ENCODE data around the gene PGF.
"Not testable (repeated sequence)": the region's sequence is repeated elsewhere in the genome, so short reads cannot be mapped to it uniquely, and the experiment has no call there.

PGF gene

DNA sequence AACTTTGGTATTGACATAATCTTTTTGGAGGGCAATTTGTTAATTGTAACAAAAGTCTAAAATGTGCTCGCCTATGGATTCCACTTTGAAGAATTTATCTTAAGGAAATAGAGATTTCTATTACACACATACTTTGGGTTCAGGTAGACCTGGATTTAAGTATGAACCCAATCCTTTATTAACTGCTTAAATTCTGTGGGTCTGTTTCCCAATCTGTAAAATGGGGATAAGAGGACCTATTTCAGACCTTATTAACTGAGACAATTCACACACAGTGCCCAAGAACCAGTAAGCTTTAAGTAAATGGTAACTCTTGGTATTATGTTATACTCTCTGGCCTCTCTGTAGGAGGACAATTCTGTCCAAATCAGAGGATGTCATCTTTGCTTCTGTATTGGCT, 46.5 kb upstream of the PGF start:
- peak overlapping the region; percentile 55 for H3K27ac ChIP-seq (ENCODE audit: extremely low read depth, low read depth, low read length)
- H3K36me3 ChIP-seq (ENCODE audit: control insufficient read depth in 2 of 2, insufficient read depth in 1 of 2, low read length in 2 of 2): peaks cover 21 to 31% of the 10 kb centered on the region in 2 experiments
- H3K4me3 ChIP-seq (ENCODE audit: low read depth, low read length): peak overlapping the region; percentile 83; the same call in 1 of the 2 replicates
- H3K9me3 ChIP-seq (ENCODE audit: control insufficient read depth, insufficient read depth, low read depth, low read length): no peaks in the 10 kb centered on the region
- POLR2A ChIA-PET: interaction anchor here (0.9 kb wide), 1 partner anchor 102 kb away, joined by 5 read pairs; no protein-coding TSS in a partner anchor
- CTCF ChIA-PET: interaction anchor here (0.6 to 2.7 kb wide), 2 partner anchors 55 to 56 kb away, joined by 3 to 10 read pairs; no protein-coding TSS in a partner anchor
- no peak for TF ChIP-seq KLF7 (tag by site-specific recombination; IDR thresholded peaks at IDR 0.05; ENCODE audit: borderline replicate concordance)
- TF ChIP-seq HOXD13 (CRISPR knock-in tag; IDR thresholded peaks at IDR 0.05; ENCODE audit: borderline replicate concordance): no peak
- TF ChIP-seq RBAK (tag by site-specific recombination; IDR thresholded peaks at IDR 0.05): no peak
- no peak for TF ChIP-seq SETDB1 (IDR thresholded peaks at IDR 0.05; ENCODE audit: insufficient read length, low read length)
- TF ChIP-seq ZNF248 (tag by site-specific recombination; IDR thresholded peaks at IDR 0.05): no peak
- no peak for TF ChIP-seq ZNF146 (tag by site-specific recombination; IDR thresholded peaks at IDR 0.05)
- TF ChIP-seq ZSCAN16 (tag by site-specific recombination; IDR thresholded peaks at IDR 0.05): no peak
- no peak for TF ChIP-seq ZNF175 (tag by site-specific recombination; IDR thresholded peaks at IDR 0.05)
- no peak for TF ChIP-seq ZNF311 (tag by site-specific recombination; IDR thresholded peaks at IDR 0.05; ENCODE audit: borderline replicate concordance)
- TF ChIP-seq PATZ1 (tag by site-specific recombination; IDR thresholded peaks at IDR 0.05): no peak
- no peak for TF ChIP-seq ZNF837 (tag by site-specific recombination; IDR thresholded peaks at IDR 0.05)
- no peak for TF ChIP-seq OVOL3 (tag by site-specific recombination; IDR thresholded peaks at IDR 0.05)
- no peak for TF ChIP-seq ZNF530 (tag by site-specific recombination; IDR thresholded peaks at IDR 0.05; ENCODE audit: low read depth)
- no peak for TF ChIP-seq ZNF658 (tag by site-specific recombination; IDR thresholded peaks at IDR 0.05)
- no peak for TF ChIP-seq ZNF174 (tag by site-specific recombination; IDR thresholded peaks at IDR 0.05)
- H3K4me1 ChIP-seq (ENCODE audit: control insufficient read depth, insufficient read depth, low read length): no peaks in the 10 kb centered on the region

GRCh38 chr14:75001261-75001660, 45.9 kb upstream of the PGF start:
- CTCF ChIA-PET: no interaction called here
- H3K4me1 ChIP-seq (ENCODE audit: control insufficient read depth, insufficient read depth, low read length): no peaks in the 10 kb centered on the region
- H3K4me3 ChIP-seq (ENCODE audit: low read depth, low read length): no peak overlapping the region
- H3K27ac ChIP-seq (ENCODE audit: extremely low read depth, low read depth, low read length): no peak overlapping the region
- TF ChIP-seq EGR2 (tag by site-specific recombination; IDR thresholded peaks at IDR 0.05; ENCODE audit: low read depth) (no peak), SETDB1 (IDR thresholded peaks at IDR 0.05; ENCODE audit: insufficient read length, low read length) (peak; percentile 75), GLI2 (tag by site-specific recombination; IDR thresholded peaks at IDR 0.05; ENCODE audit: borderline replicate concordance, low read depth) (no peak), ZNF426 (tag by site-specific recombination; IDR thresholded peaks at IDR 0.05) (no peak), ZNF776 (tag by site-specific recombination; IDR thresholded peaks at IDR 0.05; ENCODE audit: borderline replicate concordance) (no peak)
- POLR2A ChIA-PET: no interaction called here
- H3K9me3 ChIP-seq (ENCODE audit: control insufficient read depth, insufficient read depth, low read depth, low read length): no peaks in the 10 kb centered on the region
- H3K36me3 ChIP-seq (ENCODE audit: control insufficient read depth in 2 of 2, insufficient read depth in 1 of 2, low read length in 2 of 2): peaks cover 17 to 24% of the 10 kb centered on the region in 2 experiments

DNA sequence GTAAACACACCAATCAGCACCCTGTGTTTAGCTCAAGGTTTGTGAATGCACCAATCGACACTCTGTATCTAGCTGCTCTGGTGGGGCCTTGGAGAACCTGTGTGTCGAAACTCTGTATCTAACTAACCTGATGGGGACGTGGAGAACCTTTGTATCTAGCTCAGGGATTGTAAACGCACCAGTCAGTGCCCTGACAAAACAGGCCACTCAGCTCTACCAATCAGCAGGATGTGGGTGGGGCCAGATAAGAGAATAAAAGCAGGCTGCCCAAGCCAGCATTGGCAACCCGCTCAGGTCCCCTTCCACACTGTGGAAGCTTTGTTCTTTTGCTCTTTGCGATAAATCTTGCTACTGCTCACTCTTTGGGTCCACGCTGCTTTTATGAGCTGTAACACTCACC, 40.4 kb upstream of the PGF start:
- POLR2A ChIA-PET; H3K9me3 ChIP-seq (ENCODE audit: control insufficient read depth, insufficient read depth, low read depth, low read length); CTCF ChIA-PET; H3K27ac ChIP-seq (ENCODE audit: extremely low read depth, low read depth, low read length); H3K4me1 ChIP-seq (ENCODE audit: control insufficient read depth, insufficient read depth, low read length); H3K4me3 ChIP-seq (ENCODE audit: low read depth, low read length); H3K36me3 ChIP-seq (ENCODE audit: control insufficient read depth in 2 of 2, insufficient read depth in 1 of 2, low read length in 2 of 2): not testable (repeated sequence)

GRCh38 chr14:74994182-74994581, 38.8 kb upstream of the PGF start:
- CTCF ChIA-PET; H3K4me3 ChIP-seq (ENCODE audit: low read depth, low read length); H3K9me3 ChIP-seq (ENCODE audit: control insufficient read depth, insufficient read depth, low read depth, low read length); H3K27ac ChIP-seq (ENCODE audit: extremely low read depth, low read depth, low read length); H3K4me1 ChIP-seq (ENCODE audit: control insufficient read depth, insufficient read depth, low read length); H3K36me3 ChIP-seq (ENCODE audit: control insufficient read depth in 2 of 2, insufficient read depth in 1 of 2, low read length in 2 of 2); POLR2A ChIA-PET: not testable (repeated sequence)
